Colonic mucosa (tissue), 4 donors: ENCODE measurements around the gene CAMKK2. TPM values are rescaled to one million over a fixed set of nuclear protein-coding genes. Genes with fewer than 3 reads are reported as not detected.

Experiments used
- DNase-seq: peaks from one replicate; pipeline ENCODE4 v3.0.0-alpha.2; 2020
- H3K27ac ChIP-seq: fragments of 200-600 bp; one replicate; pipeline ENCODE4 v1.8.0; 2021
- H3K27me3 ChIP-seq: fragments of 200-600 bp; one replicate; pipeline ENCODE4 v1.8.0; 2021
- H3K36me3 ChIP-seq: fragments of 200-600 bp; one replicate; pipeline ENCODE4 v1.8.0; 2021
- H3K4me1 ChIP-seq: fragments of 200-600 bp; one replicate; pipeline ENCODE4 v1.8.0; 2021; ENCODE audit warnings: mild to moderate bottlenecking
- H3K4me3 ChIP-seq: fragments of 200-600 bp; one replicate; pipeline ENCODE4 v1.8.0; 2021
- H3K9ac ChIP-seq, 2 donors: one replicate each; pipeline ENCODE4 v1.7.0; 2013; ENCODE audit warnings: control low read depth in 2 of 2, low read depth in 2 of 2, low read length in 2 of 2
- H3K9me3 ChIP-seq: fragments of 200-600 bp; one replicate; pipeline ENCODE4 v1.8.0; 2021
- CTCF ChIP-seq: fragments of 200-600 bp; IDR thresholded peaks from one replicate; pipeline ENCODE4 v1.8.0; 2022; ENCODE audit warnings: antibody characterized with exemption, mild to moderate bottlenecking
- intact Hi-C: fragments of 100-400 bp; cut with DNase I; formaldehyde crosslinking; loops from one replicate; pipeline ENCODE4 v1.14.1; 2022
- total RNA-seq, 2 donors: library from RNA; stranded (reverse); fragmentation: NEBNext Ultra II Directional in 1 of 2; extraction: Animal tissue kit (Norgen Biotek cat#: 25700) in 1 of 2; gene quantifications; one replicate each; pipeline ENCODE4 v1.2.1, GENCODE V29; 2021
- donor health status: healthy.
- donor health status: DM: no; HTN: no; CAD: no.
- donor health status: DM: no; HTN: no; CAD: no.

Gene CAMKK2
- total RNA-seq, 2 donors from 2014 or later: 34.3 to 44.0 TPM

GRCh38 chr12:121217761-121218160 lies 78.7 kb downstream of the CAMKK2 start:
- Histone ChIP-seq H3K4me3 (no peak overlapping the region), H3K4me1 (peaks cover 14% of the 10 kb centered on the region), H3K27me3 (no peaks in the 10 kb centered on the region), H3K9me3 (no peaks in the 10 kb centered on the region), H3K36me3 (no peaks in the 10 kb centered on the region), H3K27ac (peak overlapping the region; percentile 94), H3K9ac (no peak overlapping the region)
- TF ChIP-seq CTCF: no peak
- intact Hi-C loops: no loop called here
- DNase-seq: peak; percentile 73

- Histone ChIP-seq H3K4me3 (no peak overlapping the region), H3K9me3 (no peaks in the 10 kb centered on the region), H3K36me3 (no peaks in the 10 kb centered on the region), H3K27me3 (no peaks in the 10 kb centered on the region), H3K9ac (peak overlapping the region in 1 of 2 donors; percentile 19), H3K4me1 (peaks cover 14% of the 10 kb centered on the region), H3K27ac (peak overlapping the region; percentile 94)
- TF ChIP-seq CTCF: no peak
- peak; percentile 81 for DNase-seq
- intact Hi-C loops: no loop called here
These were observed 79.4 kb downstream of the CAMKK2 start for GRCh38 chr12:121217063-121217462.

- peak overlapping the region; percentile 94 for H3K27ac ChIP-seq
- intact Hi-C loops: no loop called here
- DNase-seq: no peak
These were observed 80.4 kb downstream of the CAMKK2 start for GRCh38 chr12:121216102-121216501.

GRCh38 chr12:121214855-121215745 lies 81.4 kb downstream of the CAMKK2 start:
- H3K27ac ChIP-seq: peak overlapping the region; percentile 94
- no peaks in the 10 kb centered on the region for H3K27me3 ChIP-seq
- peak; percentile 67 for DNase-seq
- no peaks in the 10 kb centered on the region for H3K9me3 ChIP-seq
- no peaks in the 10 kb centered on the region for H3K36me3 ChIP-seq
- H3K9ac ChIP-seq: peak overlapping the region in 1 of 2 donors; percentile 78
- H3K4me1 ChIP-seq: peaks cover 14% of the 10 kb centered on the region
- TF ChIP-seq CTCF: no peak
- no peak overlapping the region for H3K4me3 ChIP-seq
- intact Hi-C loops: no loop called here

More at GRCh38 chr12:121216102-121216501, 80.4 kb downstream of the CAMKK2 start:
- peaks cover 14% of the 10 kb centered on the region for H3K4me1 ChIP-seq
- no peaks in the 10 kb centered on the region for H3K27me3 ChIP-seq
- no peak overlapping the region for H3K4me3 ChIP-seq
- H3K36me3 ChIP-seq: no peaks in the 10 kb centered on the region
- no peaks in the 10 kb centered on the region for H3K9me3 ChIP-seq
- TF ChIP-seq CTCF: no peak
- H3K9ac ChIP-seq: no peak overlapping the region

GRCh38 chr12:121214166-121214777 lies 82.2 kb downstream of the CAMKK2 start:
- Histone ChIP-seq H3K36me3 (no peaks in the 10 kb centered on the region), H3K9me3 (no peaks in the 10 kb centered on the region), H3K4me3 (no peak overlapping the region), H3K4me1 (peaks cover 14% of the 10 kb centered on the region), H3K9ac (peak overlapping the region in 1 of 2 donors; percentile 78), H3K27ac (peak overlapping the region; percentile 94), H3K27me3 (no peaks in the 10 kb centered on the region)
- intact Hi-C loops: no loop called here
- DNase-seq: no peak
- no peak for TF ChIP-seq CTCF
